Motor neuron (in vitro differentiated cells): ENCODE results near the gene MAK. TPM values are rescaled to one million over a fixed set of nuclear protein-coding genes. Genes with fewer than 3 reads are reported as not detected.
A peak's percentile ranks its signal among the peaks of the same experiment; 100 is the strongest.
"Not testable (repeated sequence)": the region's sequence is repeated elsewhere in the genome, so short reads cannot be mapped to it uniquely, and the experiment has no call there.

Source experiments
- ATAC-seq, 8 experiments: fragments of 200-7000 bp; cut with Tn5 transposase; replicated peaks in 6 of 8; 2 replicates each; pipeline ENCODE4 v1.8.0; 2021; ENCODE audit warnings: mild to moderate bottlenecking in 8 of 8, moderate library complexity in 8 of 8
- H3K27ac ChIP-seq, 2 donors: fragments of 250-450 bp; sonication (Bioruptor Pico); 2 replicates each; pipeline ENCODE4 v1.9.0; 2021; ENCODE audit warnings: antibody characterized with exemption in 2 of 2, mild to moderate bottlenecking in 2 of 2, moderate library complexity in 1 of 2
- H3K4me1 ChIP-seq, 2 donors: fragments of 250-450 bp; sonication (Bioruptor Pico); replicated peaks in 1 of 2; 2 replicates each; pipeline ENCODE4 v1.6.1; 2021; ENCODE audit warnings: antibody characterized with exemption in 2 of 2, mild to moderate bottlenecking in 2 of 2, moderate library complexity in 1 of 2
- H3K4me3 ChIP-seq, 5 donors: fragments of 250-450 bp; sonication (Bioruptor Pico); 2 replicates each; pipeline ENCODE4 v1.9.0; 2021; ENCODE audit warnings: antibody characterized with exemption in 5 of 5, mild to moderate bottlenecking in 5 of 5, moderate library complexity in 4 of 5
- WGBS, 10 experiments: fragments of 450-650 bp; shearing (Covaris generic); methylation state at CpG; one replicate each; pipeline ENCODE4 v1.0.0; 2022; 5-methylcytosine and 5-hydroxymethylcytosine counted together
- in situ Hi-C, 9 experiments: fragments of 400-800 bp; cut with MboI; loops; one replicate each; pipeline ENCODE4 v1.15.0; 2021; ENCODE audit warnings: low sequenced_read_pairs in 9 of 9, low pct_unique_long_range_greater_than_20kb in 2 of 9; ENCODE audit not compliant: unreplicated experiment in 9 of 9
- total RNA-seq, 8 experiments: library from RNA; unstranded; fragments of 300-600 nt; gene quantifications; 2 replicates each; pipeline versions ENCODE4 v1.2.3 to v1.2.4, GENCODE V29; 2022

The MAK gene
- total RNA-seq, 8 experiments from 2014 or later = 0.25 to 5.1 (median 0.87) TPM

DNA sequence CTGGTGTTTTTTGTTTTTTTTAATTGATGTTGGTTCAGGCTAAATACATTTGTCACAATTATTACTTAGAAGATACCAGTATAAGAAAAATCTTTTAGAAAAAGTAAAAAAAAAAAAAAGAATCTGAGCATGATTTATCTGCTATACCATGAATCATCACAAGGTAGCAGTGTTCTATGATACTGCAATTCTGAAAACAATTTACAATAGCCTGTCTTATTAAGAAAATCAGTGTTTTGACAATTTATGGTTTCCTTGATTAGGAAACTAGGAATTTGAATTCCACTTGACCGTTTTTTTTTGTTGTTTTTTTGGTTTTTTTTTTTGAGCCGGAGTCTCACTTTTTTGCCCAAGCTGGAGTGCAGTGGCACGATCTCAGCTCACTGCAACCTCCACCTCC, 9.3 kb upstream of the MAK start:
- in situ Hi-C loops = no loop called here

GRCh38 chr6:10843554-10843953, 5.2 kb upstream of the MAK start:
- Histone ChIP-seq H3K4me3 (no peak overlapping the region), H3K4me1 (no peaks in the 10 kb centered on the region), H3K27ac (no peak overlapping the region)
- ATAC-seq = no peak
- in situ Hi-C loops = no loop called here

More for the DNA sequence above, 9.3 kb upstream of the MAK start:
- WGBS, 10 experiments = 50 to 86% (median 76%) methylated on average over 1 to 3 of the region's 3 CpGs
- Histone ChIP-seq H3K4me3 (no peak overlapping the region), H3K27ac (no peak overlapping the region), H3K4me1 (no peaks in the 10 kb centered on the region)
- ATAC-seq = no peak

DNA sequence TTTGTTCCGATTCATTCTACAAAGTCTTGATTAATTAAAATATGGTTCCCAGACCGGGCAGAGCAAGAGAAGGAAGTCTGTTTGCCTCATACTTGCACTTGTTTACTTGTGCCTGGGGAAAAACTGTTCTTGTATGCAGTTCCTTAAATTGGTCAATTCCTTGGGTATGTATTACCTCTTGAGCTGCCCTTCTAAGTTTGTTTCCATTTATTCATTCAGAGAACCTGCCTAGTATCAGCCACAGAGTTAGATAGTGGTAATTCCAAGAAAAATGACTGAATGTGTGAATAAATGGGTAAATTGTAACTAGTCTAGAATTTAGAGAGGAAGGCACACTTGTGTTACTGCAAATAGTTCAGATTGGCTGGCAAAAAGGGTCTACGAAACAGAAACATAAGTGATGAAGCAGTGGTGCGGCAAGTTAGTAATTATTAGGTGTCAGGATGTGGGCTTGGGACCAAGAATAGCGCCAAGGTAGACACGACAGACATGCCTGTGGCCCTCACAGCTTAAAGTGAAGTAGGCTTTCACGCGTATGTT, 525 bp upstream of the MAK start:
- H3K4me3 ChIP-seq = peak overlapping the region; percentile 41 to 63 (median 56)
- WGBS, 10 experiments = 25 to 92% (median 75%) methylated on average over 1 to 8 of the region's 8 CpGs
- ATAC-seq = peak in 7 of 8 experiments; percentile 2 to 36 (median 7)
- in situ Hi-C loops = no loop called here
- no peak overlapping the region for H3K27ac ChIP-seq
- peaks cover 0 to 7% of the 10 kb centered on the region in 2 donors for H3K4me1 ChIP-seq

- 0 to 3% (median 0%) methylated on average over 1 to 9 of the region's 22 CpGs; no CpG with 5 or more reads in 2 of the 10 experiments for WGBS, 10 experiments
- in situ Hi-C loops = no loop called here
- H3K4me1 ChIP-seq = peaks cover 0 to 7% of the 10 kb centered on the region in 2 donors
Measured at GRCh38 chr6:10837622-10837994, 731 bp downstream of the MAK start.

DNA sequence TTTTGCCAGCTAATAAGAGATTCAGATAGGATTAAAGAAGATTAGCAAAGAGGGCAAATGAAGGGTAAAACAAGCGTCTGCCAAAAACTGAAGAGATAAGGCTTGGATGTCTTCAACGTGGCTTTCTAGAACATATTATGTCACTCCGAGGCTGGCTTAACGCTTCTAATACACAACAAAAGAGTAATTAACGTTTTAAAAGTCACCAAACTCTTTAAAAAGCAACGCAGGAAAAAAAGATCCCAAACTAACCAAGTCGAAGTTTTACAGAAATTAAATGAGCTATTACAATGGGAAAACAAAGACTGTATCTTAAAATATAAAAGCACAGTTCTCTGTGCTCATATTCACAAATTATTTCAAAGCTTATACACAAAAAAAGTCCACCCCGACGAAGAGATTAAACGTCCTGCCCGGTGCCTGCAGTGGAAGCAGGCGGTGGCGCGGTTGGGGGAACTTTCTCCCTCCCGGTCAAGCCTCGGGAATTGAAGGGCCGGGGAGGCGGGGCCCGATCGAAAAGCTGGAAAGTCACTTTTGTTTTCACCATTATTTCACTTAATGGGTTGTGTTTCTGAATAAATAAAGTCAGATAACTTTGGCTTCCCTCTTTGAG, 1.2 kb downstream of the MAK start:
- in situ Hi-C loops = no loop called here
- H3K27ac ChIP-seq = no peak overlapping the region
- peaks cover 0 to 7% of the 10 kb centered on the region in 2 donors for H3K4me1 ChIP-seq
- ATAC-seq = no peak
- WGBS, 10 experiments = 2 to 17% (median 5%) methylated on average over 3 to 20 of the region's 20 CpGs
- peak overlapping the region; percentile 41 to 63 (median 56) for H3K4me3 ChIP-seq

More at GRCh38 chr6:10837622-10837994, 731 bp downstream of the MAK start:
- peak overlapping the region; percentile 41 to 63 (median 56) for H3K4me3 ChIP-seq
- H3K27ac ChIP-seq = no peak overlapping the region
- peak in 6 of 8 experiments; percentile 5 to 18 (median 8) for ATAC-seq

- no peak for ATAC-seq
- H3K4me3 ChIP-seq = no peak overlapping the region
- no peak overlapping the region for H3K27ac ChIP-seq
- peaks cover 0 to 7% of the 10 kb centered on the region in 2 donors for H3K4me1 ChIP-seq
- in situ Hi-C loops = no loop called here
- 65 to 100% (median 94%) methylated on average over 2 to 11 of the region's 11 CpGs; no CpG with 5 or more reads in 5 of the 10 experiments for WGBS, 10 experiments
Measured at GRCh38 chr6:10834823-10835222, 3.5 kb downstream of the MAK start.

GRCh38 chr6:10831609-10832008, 6.7 kb downstream of the MAK start:
- WGBS, 10 experiments = 67 to 100% (median 96%) methylated on average over 1 to 2 of the region's 2 CpGs; no CpG with 5 or more reads in 4 of the 10 experiments
- no peak overlapping the region for H3K4me3 ChIP-seq
- ATAC-seq = no peak
- no peaks in the 10 kb centered on the region for H3K4me1 ChIP-seq
- H3K27ac ChIP-seq = no peak overlapping the region
- in situ Hi-C loops = no loop called here

DNA sequence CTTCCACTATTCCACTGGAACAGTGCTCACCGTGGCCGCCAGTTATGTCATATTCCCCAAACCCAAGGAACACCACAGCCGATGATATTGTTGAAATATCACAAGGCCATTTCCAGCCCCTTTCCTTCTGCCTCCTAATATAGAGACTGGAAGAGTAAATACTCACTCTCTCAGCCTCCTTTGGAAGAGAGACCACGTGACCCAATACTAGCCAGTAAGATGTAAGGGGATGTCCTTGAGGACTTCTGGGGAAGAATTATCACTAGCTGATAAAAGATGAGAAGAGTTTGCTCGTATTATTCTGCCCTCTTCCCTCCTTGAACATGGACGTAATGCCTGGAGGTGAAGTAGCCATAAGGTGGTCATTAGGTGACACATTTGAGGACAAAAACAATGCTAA, 13.5 kb downstream of the MAK start:
- in situ Hi-C loops = loop anchor here in 1 of 9 experiments (25.0 kb wide), 1 partner anchor 313 kb away; the partner anchor contains the start of gene GCNT2
- 64 to 100% (median 91%) methylated on average over 2 to 6 of the region's 6 CpGs; no CpG with 5 or more reads in 2 of the 10 experiments for WGBS, 10 experiments

DNA sequence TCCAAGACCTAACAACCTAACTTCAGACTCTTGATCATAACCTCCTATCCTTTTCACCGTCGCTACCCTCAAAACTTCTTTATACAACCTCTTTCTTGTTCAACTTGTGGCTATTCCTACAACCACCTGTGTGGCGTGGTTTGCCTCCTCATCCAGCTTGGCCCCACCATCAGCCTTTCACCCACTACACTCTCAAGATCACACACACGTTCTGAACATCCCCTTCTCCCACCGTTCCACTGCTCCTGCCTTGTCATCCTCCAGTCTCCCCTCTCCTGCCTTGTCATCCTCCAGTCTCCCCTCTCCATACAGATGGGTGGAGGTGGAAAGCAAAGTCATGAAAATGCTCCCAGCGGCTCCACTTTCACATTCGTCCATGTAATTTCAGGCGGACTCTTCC, 14.0 kb downstream of the MAK start:
- Histone ChIP-seq H3K27ac (no peak overlapping the region), H3K4me3 (no peak overlapping the region), H3K4me1 (no peaks in the 10 kb centered on the region)
- 79 to 100% (median 100%) methylated on average over 1 to 5 of the region's 8 CpGs; no CpG with 5 or more reads in 3 of the 10 experiments for WGBS, 10 experiments
- in situ Hi-C loops = loop anchor here in 1 of 9 experiments (25.0 kb wide), 1 partner anchor 312 kb away; the partner anchor contains the start of gene GCNT2
- ATAC-seq = no peak

More for the DNA sequence above, 13.5 kb downstream of the MAK start:
- no peak overlapping the region for H3K4me3 ChIP-seq
- no peaks in the 10 kb centered on the region for H3K4me1 ChIP-seq
- no peak overlapping the region for H3K27ac ChIP-seq
- ATAC-seq = no peak

- not testable (repeated sequence) for H3K4me3 ChIP-seq, ATAC-seq, H3K4me1 ChIP-seq, H3K27ac ChIP-seq
- WGBS, 10 experiments = 90 to 100% (median 93%) methylated on average over 1 to 6 of the region's 6 CpGs; no CpG with 5 or more reads in 1 of the 10 experiments
- in situ Hi-C loops = loop anchor here in 1 of 9 experiments (25.0 kb wide), 1 partner anchor 302 kb away; the partner anchor contains the start of gene GCNT2
Measured at GRCh38 chr6:10814176-10814575, 24.2 kb downstream of the MAK start.

DNA sequence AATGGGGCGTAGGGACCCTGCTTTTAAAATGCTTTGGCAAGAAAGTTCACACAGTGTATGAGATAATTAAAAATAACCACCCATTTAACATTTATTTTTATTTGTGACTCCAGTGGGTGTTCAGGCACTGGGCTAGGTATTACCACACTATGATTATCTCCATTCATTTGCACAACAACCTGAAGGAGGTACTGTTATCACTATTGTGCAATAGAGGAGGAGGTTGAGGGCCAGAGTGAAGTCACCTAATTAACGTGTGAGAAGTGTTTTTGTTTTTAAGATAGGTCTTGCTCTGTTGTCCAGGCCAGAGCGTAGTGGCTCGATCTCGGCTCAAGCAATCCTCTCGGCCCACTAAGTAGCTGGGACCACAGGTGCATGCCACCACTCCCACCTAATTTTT, 29.2 kb downstream of the MAK start:
- H3K4me3 ChIP-seq = no peak overlapping the region
- no peak overlapping the region for H3K27ac ChIP-seq
- 29 to 100% (median 95%) methylated on average over 1 to 6 of the region's 6 CpGs for WGBS, 10 experiments
- H3K4me1 ChIP-seq = no peaks in the 10 kb centered on the region
- in situ Hi-C loops = loop anchor here in 1 of 9 experiments (25.0 kb wide), 1 partner anchor 297 kb away; the partner anchor contains the start of gene GCNT2
- ATAC-seq = no peak

DNA sequence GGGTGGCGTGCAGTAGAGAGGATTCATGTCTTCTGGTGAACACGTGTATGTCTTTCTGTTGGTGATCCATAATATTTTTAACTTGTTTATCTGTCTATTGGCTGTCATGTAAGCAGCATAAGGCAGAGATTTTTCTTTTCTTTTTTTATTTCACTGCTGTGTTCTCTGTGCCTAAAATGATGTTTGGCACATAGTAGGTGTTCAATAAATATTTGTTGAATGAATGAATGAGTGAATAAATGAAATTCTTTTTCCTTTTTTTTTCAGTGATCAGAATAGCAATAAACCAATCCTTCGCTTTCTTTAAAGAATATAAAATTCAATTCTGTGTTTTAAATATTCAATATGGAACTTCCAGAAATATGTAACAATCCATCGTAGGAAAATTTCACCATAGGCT, 30.0 kb downstream of the MAK start:
- H3K27ac ChIP-seq = no peak overlapping the region
- ATAC-seq = no peak
- WGBS, 10 experiments = 50 to 100% (median 91%) methylated on average over 2 to 4 of the region's 4 CpGs
- H3K4me3 ChIP-seq = no peak overlapping the region
- in situ Hi-C loops = loop anchor here in 1 of 9 experiments (25.0 kb wide), 1 partner anchor 296 kb away; the partner anchor contains the start of gene GCNT2
- no peaks in the 10 kb centered on the region for H3K4me1 ChIP-seq

DNA sequence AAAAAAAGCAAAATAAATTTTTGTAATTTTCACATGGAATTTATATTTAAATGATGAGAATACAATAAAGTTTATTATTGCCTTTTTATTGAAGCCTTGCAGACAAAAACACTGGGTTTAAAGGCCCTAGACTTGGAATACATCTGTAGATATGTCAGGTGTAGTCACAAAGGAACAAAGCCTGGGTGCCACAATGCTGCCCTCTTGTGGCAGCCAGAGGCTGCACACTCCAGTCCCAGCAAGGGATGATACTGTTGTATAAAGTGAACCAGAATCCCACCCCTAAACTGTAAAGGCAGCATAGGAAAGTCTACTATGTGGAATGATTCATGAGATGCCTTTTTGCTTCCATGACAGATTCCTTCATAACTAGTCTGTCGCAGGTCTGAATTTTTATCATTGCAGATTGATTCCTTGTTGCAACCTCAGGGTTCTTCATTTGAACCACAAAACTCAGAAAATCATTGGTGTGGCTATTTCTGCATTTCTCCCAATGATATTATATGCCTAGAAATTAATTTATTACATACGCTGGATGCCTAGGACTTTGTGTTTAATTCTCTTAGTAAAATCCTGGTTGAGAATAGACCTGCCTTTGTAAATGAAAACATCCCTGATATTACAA, 37.0 kb downstream of the MAK start:
- Histone ChIP-seq H3K4me3 (no peak overlapping the region), H3K4me1 (peaks cover 0 to 2% of the 10 kb centered on the region in 2 donors), H3K27ac (no peak overlapping the region)
- peak; percentile 71 to 97 (median 87) for ATAC-seq
- 0 to 50% (median 36%) methylated on average over 1 to 2 of the region's 2 CpGs for WGBS, 10 experiments
- in situ Hi-C loops = loop anchor here in 1 of 9 experiments (25.0 kb wide), 1 partner anchor 289 kb away; the partner anchor contains the start of gene GCNT2
